SK-MEL-5 (cell line): ENCODE results near the gene WDR90. TPM values are rescaled to one million over a fixed set of nuclear protein-coding genes. Genes with fewer than 3 reads are reported as not detected.

Experiments used
- DNase-seq: peaks from one replicate; pipeline ENCODE4 v3.0.0-alpha.2; 2016; ENCODE audit warnings: low read depth, low spot score
- in situ Hi-C: cut with HindIII; loops from 2 replicates; pipeline ENCODE4 v1.10.0; 2016; ENCODE audit warnings: low sequenced_read_pairs, high pct_unique_total_duplicates, low pct_unique_long_range_greater_than_20kb
- total RNA-seq: library from RNA; depleted of rRNA; stranded (reverse); fragments of >200 nt; shearing (Covaris generic); gene quantifications from 2 replicates; pipeline ENCODE4 v1.2.3, GENCODE V29; 2014

WDR90 gene
- total RNA-seq, 1 experiment from 2014 or later, result 10.3 TPM

- DNase-seq, result no peak
- in situ Hi-C loops, result no loop called here
Observed at GRCh38 chr16:624526-625070, 24.6 kb upstream of the WDR90 start.

GRCh38 chr16:625117-625976 is 23.8 kb upstream of the WDR90 start:
- no peak for DNase-seq
- in situ Hi-C loops, result no loop called here

GRCh38 chr16:625977-626765 is 23.0 kb upstream of the WDR90 start:
- DNase-seq, result no peak
- in situ Hi-C loops, result no loop called here

DNA sequence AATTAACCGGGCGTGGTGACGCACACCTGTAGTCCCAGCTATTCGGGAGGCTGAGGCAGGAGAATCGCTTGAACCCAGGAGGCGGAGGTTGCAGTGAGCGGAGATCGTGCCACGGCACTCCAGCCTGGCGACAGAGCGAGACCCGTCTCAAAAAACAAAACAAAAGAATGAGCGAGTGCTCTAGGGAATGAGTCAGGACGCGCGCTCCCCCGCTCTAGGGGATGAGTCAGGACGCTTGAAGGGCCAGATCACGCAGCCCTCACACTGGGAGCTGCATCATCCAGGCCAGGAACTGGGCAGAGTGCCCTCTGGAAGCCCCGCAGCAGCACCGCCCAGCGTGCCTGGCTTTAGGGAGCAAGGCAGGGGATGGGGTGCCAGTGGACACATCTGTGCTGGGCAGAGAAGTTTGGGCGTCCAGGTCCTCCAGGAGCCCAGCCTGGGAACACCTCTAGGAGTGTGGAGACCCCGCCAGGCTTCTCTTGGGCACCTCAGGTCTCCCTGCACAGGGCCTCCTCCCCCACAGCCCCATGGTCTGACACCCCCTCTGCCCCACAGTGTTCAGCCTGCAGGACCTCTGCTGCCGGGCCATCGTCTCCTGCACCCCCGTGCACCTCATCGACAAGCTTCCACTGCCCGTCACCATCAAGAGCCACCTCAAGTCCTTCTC is 22.2 kb upstream of the WDR90 start:
- in situ Hi-C loops, result no loop called here
- no peak for DNase-seq

GRCh38 chr16:627454-628239 is 21.5 kb upstream of the WDR90 start:
- in situ Hi-C loops, result no loop called here
- DNase-seq, result no peak

GRCh38 chr16:628321-629061 is 20.7 kb upstream of the WDR90 start:
- no peak for DNase-seq
- in situ Hi-C loops, result no loop called here

GRCh38 chr16:629185-629832 is 19.9 kb upstream of the WDR90 start:
- DNase-seq, result no peak
- in situ Hi-C loops, result no loop called here

DNA sequence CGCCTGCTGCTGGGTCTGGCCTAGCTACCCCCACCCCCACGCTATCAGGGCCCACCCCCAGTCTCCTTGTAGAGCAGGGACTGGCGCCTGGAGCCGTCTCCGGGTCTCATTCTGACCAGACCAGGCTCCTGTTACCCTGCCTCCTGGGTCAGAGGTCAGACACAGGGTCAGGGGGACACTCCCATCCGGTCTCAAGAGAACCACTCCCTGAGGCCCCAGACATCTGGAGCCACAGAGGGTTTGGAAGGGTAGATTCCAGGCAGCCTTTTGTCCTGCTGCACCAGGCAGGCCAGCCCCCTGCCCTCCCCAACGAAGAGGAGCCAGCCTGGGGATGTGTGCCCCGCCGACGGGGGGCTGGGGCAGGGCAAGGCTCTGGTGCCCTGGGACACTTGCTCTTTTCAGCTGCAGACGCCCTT is 19.3 kb upstream of the WDR90 start:
- no peak for DNase-seq
- in situ Hi-C loops, result no loop called here

- no peak for DNase-seq
- in situ Hi-C loops, result no loop called here
Observed at GRCh38 chr16:630249-630814, 18.8 kb upstream of the WDR90 start.

GRCh38 chr16:630815-631405 is 18.3 kb upstream of the WDR90 start, which contains the start of gene WFIKKN1:
TSS of gene WFIKKN1 (plus strand) at chr16:630985. CDS start at chr16:631254, 269 bp downstream.
- in situ Hi-C loops, result no loop called here
- no peak for DNase-seq

- no peak for DNase-seq
- in situ Hi-C loops, result no loop called here
Observed at GRCh38 chr16:631808-632358, 17.3 kb upstream of the WDR90 start.

DNA sequence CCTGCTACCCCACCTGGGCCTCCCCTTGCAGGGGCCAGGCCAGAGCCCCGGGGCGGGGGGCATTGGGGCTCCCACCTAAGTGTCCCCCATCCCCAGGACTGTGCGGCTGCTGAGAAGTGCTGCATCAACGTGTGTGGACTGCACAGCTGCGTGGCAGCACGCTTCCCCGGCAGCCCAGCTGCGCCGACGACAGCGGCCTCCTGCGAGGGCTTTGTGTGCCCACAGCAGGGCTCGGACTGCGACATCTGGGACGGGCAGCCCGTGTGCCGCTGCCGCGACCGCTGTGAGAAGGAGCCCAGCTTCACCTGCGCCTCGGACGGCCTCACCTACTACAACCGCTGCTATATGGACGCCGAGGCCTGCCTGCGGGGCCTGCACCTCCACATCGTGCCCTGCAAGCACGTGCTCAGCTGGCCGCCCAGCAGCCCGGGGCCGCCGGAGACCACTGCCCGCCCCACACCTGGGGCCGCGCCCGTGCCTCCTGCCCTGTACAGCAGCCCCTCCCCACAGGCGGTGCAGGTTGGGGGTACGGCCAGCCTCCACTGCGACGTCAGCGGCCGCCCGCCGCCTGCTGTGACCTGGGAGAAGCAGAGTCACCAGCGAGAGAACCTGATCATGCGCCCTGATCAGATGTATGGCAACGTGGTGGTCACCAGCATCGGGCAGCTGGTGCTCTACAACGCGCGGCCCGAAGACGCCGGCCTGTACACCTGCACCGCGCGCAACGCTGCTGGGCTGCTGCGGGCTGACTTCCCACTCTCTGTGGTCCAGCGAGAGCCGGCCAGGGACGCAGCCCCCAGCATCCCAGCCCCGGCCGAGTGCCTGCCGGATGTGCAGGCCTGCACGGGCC is 16.5 kb upstream of the WDR90 start:
- no peak for DNase-seq
- in situ Hi-C loops, result no loop called here

DNA sequence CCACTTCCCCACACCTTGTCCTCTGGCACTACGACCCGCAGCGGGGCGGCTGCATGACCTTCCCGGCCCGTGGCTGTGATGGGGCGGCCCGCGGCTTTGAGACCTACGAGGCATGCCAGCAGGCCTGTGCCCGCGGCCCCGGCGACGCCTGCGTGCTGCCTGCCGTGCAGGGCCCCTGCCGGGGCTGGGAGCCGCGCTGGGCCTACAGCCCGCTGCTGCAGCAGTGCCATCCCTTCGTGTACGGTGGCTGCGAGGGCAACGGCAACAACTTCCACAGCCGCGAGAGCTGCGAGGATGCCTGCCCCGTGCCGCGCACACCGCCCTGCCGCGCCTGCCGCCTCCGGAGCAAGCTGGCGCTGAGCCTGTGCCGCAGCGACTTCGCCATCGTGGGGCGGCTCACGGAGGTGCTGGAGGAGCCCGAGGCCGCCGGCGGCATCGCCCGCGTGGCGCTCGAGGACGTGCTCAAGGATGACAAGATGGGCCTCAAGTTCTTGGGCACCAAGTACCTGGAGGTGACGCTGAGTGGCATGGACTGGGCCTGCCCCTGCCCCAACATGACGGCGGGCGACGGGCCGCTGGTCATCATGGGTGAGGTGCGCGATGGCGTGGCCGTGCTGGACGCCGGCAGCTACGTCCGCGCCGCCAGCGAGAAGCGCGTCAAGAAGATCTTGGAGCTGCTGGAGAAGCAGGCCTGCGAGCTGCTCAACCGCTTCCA is 15.7 kb upstream of the WDR90 start:
- in situ Hi-C loops, result no loop called here
- DNase-seq, result no peak
